ENCODE measurements around the gene SYNGR4. TPM values are rescaled to one million over a fixed set of nuclear protein-coding genes. Genes with fewer than 3 reads are reported as not detected.

The SYNGR4 gene
- total RNA-seq, 1 experiment from 2014 or later: not detected

GRCh38 chr19:48386981-48387380 is 22.8 kb downstream of the SYNGR4 start (continued):
- TF ChIP-seq, protein P1, sequence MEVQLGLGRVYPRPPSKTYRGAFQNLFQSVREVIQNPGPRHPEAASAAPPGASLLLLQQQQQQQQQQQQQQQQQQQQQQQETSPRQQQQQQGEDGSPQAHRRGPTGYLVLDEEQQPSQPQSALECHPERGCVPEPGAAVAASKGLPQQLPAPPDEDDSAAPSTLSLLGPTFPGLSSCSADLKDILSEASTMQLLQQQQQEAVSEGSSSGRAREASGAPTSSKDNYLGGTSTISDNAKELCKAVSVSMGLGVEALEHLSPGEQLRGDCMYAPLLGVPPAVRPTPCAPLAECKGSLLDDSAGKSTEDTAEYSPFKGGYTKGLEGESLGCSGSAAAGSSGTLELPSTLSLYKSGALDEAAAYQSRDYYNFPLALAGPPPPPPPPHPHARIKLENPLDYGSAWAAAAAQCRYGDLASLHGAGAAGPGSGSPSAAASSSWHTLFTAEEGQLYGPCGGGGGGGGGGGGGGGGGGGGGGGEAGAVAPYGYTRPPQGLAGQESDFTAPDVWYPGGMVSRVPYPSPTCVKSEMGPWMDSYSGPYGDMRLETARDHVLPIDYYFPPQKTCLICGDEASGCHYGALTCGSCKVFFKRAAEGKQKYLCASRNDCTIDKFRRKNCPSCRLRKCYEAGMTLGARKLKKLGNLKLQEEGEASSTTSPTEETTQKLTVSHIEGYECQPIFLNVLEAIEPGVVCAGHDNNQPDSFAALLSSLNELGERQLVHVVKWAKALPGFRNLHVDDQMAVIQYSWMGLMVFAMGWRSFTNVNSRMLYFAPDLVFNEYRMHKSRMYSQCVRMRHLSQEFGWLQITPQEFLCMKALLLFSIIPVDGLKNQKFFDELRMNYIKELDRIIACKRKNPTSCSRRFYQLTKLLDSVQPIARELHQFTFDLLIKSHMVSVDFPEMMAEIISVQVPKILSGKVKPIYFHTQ (CRISPR knock-in tag; IDR thresholded peaks at IDR 0.05): no peak
- TF ChIP-seq ZNF512 (CRISPR knock-in tag; IDR thresholded peaks at IDR 0.05; ENCODE audit: borderline replicate concordance): no peak
- TF ChIP-seq PRRX2 (CRISPR knock-in tag; IDR thresholded peaks at IDR 0.05): no peak
- no peak for TF ChIP-seq ETV6 (CRISPR knock-in tag; IDR thresholded peaks at IDR 0.05)
- TF ChIP-seq ZMAT4 (CRISPR knock-in tag; IDR thresholded peaks at IDR 0.05): no peak
- no peak for TF ChIP-seq ZNF532 (CRISPR knock-in tag; IDR thresholded peaks at IDR 0.05; ENCODE audit: borderline replicate concordance)
- TF ChIP-seq, protein P2, sequence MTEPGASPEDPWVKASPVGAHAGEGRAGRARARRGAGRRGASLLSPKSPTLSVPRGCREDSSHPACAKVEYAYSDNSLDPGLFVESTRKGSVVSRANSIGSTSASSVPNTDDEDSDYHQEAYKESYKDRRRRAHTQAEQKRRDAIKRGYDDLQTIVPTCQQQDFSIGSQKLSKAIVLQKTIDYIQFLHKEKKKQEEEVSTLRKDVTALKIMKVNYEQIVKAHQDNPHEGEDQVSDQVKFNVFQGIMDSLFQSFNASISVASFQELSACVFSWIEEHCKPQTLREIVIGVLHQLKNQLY (CRISPR knock-in tag; IDR thresholded peaks at IDR 0.05): no peak
- no peak for TF ChIP-seq IRF2 (CRISPR knock-in tag; IDR thresholded peaks at IDR 0.05; ENCODE audit: borderline replicate concordance, low read depth)

- peak overlapping the region; percentile 60; the same call in 1 of the 2 replicates for H3K27ac Mint-ChIP-seq
- H3K36me3 Mint-ChIP-seq: peaks cover 23% of the 10 kb centered on the region
- CTCF ChIA-PET: interaction anchor here (0.6 to 2.7 kb wide), 54 partner anchors 7 to 356 kb away, joined by 3 to 92 read pairs (median 7); partner anchors contain the start of genes GRWD1, IZUMO1, KCNJ14 and LIG1
- ATAC-seq (peak; percentile 61), DNase-seq (ENCODE audit: low spot score) (peak; percentile 81)
- H3K4me3 Mint-ChIP-seq: peak overlapping the region; percentile 91
- no peaks in the 10 kb centered on the region for H3K9me3 Mint-ChIP-seq
- peaks cover 22% of the 10 kb centered on the region for H3K4me1 Mint-ChIP-seq
- H3K27me3 Mint-ChIP-seq (ENCODE audit: low read depth): peaks cover 33% of the 10 kb centered on the region
- POLR2A ChIA-PET: interaction anchor here (0.6 to 2.3 kb wide), 10 partner anchors 10 to 229 kb away, joined by 3 to 15 read pairs (median 4); partner anchors contain the start of genes GRWD1, SPHK2, SYNGR4 and TMEM143
- TF ChIP-seq ZNF232 (CRISPR knock-in tag; IDR thresholded peaks at IDR 0.05) (0 out of 2 replicates have a peak, but pooled peaks have one; percentile 41), GABPB1 (CRISPR knock-in tag; IDR thresholded peaks at IDR 0.05) (peak; percentile 50), CREM (CRISPR knock-in tag; IDR thresholded peaks at IDR 0.05) (0 out of 2 replicates have a peak, but pooled peaks have one; percentile 15), FOXP4 (CRISPR knock-in tag; IDR thresholded peaks at IDR 0.05) (no peak), TEAD1 (CRISPR knock-in tag; IDR thresholded peaks at IDR 0.05) (peak; percentile 51; the same call in 1 of the 2 replicates), STAT6 (CRISPR knock-in tag; conservative IDR thresholded peaks at IDR 0.05; ENCODE audit: low read depth) (no peak), FOXK1 (CRISPR knock-in tag; IDR thresholded peaks at IDR 0.05) (0 out of 2 replicates have a peak, but pooled peaks have one; percentile 17)
- TF ChIP-seq, protein P3, sequence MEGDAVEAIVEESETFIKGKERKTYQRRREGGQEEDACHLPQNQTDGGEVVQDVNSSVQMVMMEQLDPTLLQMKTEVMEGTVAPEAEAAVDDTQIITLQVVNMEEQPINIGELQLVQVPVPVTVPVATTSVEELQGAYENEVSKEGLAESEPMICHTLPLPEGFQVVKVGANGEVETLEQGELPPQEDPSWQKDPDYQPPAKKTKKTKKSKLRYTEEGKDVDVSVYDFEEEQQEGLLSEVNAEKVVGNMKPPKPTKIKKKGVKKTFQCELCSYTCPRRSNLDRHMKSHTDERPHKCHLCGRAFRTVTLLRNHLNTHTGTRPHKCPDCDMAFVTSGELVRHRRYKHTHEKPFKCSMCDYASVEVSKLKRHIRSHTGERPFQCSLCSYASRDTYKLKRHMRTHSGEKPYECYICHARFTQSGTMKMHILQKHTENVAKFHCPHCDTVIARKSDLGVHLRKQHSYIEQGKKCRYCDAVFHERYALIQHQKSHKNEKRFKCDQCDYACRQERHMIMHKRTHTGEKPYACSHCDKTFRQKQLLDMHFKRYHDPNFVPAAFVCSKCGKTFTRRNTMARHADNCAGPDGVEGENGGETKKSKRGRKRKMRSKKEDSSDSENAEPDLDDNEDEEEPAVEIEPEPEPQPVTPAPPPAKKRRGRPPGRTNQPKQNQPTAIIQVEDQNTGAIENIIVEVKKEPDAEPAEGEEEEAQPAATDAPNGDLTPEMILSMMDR (IDR thresholded peaks at IDR 0.05): peak; percentile 53
Measured at GRCh38 chr19:48390188-48391099, 26.3 kb downstream of the SYNGR4 start.

Data from WTC11 (cell line).